ENCODE measurements around the gene USP3. TPM values are rescaled to one million over a fixed set of nuclear protein-coding genes. Genes with fewer than 3 reads are reported as not detected.

The USP3 gene
- total RNA-seq, 1 experiment from 2014 or later, result 70.2 TPM

DNA sequence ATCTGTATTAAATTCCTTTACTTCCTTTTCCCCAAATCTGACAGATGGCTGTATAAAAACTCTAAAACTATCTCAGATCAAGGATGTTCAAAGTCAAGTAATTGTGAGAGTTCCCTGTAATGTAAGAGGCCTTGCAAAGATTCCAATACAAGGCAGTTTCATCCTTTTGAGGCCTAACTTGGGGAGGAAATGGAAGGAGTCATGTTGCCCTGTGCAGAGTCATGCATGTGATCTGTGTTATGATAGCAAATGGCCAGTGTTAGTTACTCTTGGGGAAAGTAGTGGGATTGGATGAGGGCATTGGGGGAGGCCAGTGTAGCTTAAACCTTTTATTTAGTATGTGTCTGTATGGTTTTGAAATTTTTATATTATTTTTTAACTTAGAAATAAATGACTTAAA lies 69.1 kb downstream of the USP3 start:
- TF ChIP-seq, protein P1, sequence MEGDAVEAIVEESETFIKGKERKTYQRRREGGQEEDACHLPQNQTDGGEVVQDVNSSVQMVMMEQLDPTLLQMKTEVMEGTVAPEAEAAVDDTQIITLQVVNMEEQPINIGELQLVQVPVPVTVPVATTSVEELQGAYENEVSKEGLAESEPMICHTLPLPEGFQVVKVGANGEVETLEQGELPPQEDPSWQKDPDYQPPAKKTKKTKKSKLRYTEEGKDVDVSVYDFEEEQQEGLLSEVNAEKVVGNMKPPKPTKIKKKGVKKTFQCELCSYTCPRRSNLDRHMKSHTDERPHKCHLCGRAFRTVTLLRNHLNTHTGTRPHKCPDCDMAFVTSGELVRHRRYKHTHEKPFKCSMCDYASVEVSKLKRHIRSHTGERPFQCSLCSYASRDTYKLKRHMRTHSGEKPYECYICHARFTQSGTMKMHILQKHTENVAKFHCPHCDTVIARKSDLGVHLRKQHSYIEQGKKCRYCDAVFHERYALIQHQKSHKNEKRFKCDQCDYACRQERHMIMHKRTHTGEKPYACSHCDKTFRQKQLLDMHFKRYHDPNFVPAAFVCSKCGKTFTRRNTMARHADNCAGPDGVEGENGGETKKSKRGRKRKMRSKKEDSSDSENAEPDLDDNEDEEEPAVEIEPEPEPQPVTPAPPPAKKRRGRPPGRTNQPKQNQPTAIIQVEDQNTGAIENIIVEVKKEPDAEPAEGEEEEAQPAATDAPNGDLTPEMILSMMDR (IDR thresholded peaks at IDR 0.05; ENCODE audit: unreplicated experiment), result no peak
- Mint-ChIP-seq H3K27me3 (ENCODE audit: insufficient read depth, unreplicated experiment) (no peaks in the 10 kb centered on the region), H3K4me1 (ENCODE audit: insufficient read depth, unreplicated experiment) (no peaks in the 10 kb centered on the region), H3K9me3 (ENCODE audit: unreplicated experiment) (no peaks in the 10 kb centered on the region), H3K4me3 (ENCODE audit: unreplicated experiment) (no peak overlapping the region), H3K36me3 (ENCODE audit: insufficient read depth, unreplicated experiment) (peaks cover 86% of the 10 kb centered on the region), H3K27ac (ENCODE audit: low read depth, unreplicated experiment) (no peak overlapping the region)
- no TSS peak for BruUV-seq (replicated peaks)
- CTCF ChIA-PET, result no interaction called here
- POLR2A ChIA-PET, result interaction anchor here (1.0 to 1.5 kb wide), 3 partner anchors 14 to 68 kb away, joined by 3 to 8 read pairs (median 3); no protein-coding TSS in a partner anchor
- intact Hi-C loops (cut with micrococcal nuclease), result no loop called here
- no peak for DNase-seq (ENCODE audit: unreplicated experiment)

DNA sequence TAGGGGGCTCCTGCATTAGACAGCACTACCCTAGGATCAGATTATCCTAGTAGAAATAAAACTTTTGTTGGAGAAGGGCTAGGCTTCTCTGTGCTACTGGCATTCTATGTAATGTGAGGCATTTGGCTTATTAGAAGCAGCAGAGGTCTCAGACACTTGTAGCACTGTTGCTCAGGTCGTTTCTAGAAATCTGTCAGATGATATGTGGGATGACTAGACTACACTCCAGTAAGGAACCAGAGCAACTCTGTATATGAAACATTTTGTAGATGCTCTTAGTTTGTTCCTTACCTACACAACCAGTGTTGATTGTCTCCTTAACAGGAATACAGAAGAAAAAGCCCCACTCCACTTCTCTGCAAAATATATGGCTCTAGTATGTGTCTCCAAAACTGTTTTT lies 70.9 kb downstream of the USP3 start:
- DNase-seq (ENCODE audit: unreplicated experiment), result no peak
- POLR2A ChIA-PET, result no interaction called here
- intact Hi-C loops (cut with micrococcal nuclease), result no loop called here
- H3K36me3 Mint-ChIP-seq (ENCODE audit: insufficient read depth, unreplicated experiment), result peaks cover 71% of the 10 kb centered on the region
- H3K4me1 Mint-ChIP-seq (ENCODE audit: insufficient read depth, unreplicated experiment), result no peaks in the 10 kb centered on the region
- BruUV-seq (replicated peaks), result no TSS peak
- CTCF ChIA-PET, result interaction anchor here (0.6 to 1.6 kb wide), 2 partner anchors 25 to 37 kb away, joined by 3 read pairs; no protein-coding TSS in a partner anchor
- no peak overlapping the region for H3K4me3 Mint-ChIP-seq (ENCODE audit: unreplicated experiment)
- no peaks in the 10 kb centered on the region for H3K27me3 Mint-ChIP-seq (ENCODE audit: insufficient read depth, unreplicated experiment)
- H3K27ac Mint-ChIP-seq (ENCODE audit: low read depth, unreplicated experiment), result no peak overlapping the region
- TF ChIP-seq, protein P1 (IDR thresholded peaks at IDR 0.05; ENCODE audit: unreplicated experiment), result no peak
- H3K9me3 Mint-ChIP-seq (ENCODE audit: unreplicated experiment), result no peaks in the 10 kb centered on the region

DNA sequence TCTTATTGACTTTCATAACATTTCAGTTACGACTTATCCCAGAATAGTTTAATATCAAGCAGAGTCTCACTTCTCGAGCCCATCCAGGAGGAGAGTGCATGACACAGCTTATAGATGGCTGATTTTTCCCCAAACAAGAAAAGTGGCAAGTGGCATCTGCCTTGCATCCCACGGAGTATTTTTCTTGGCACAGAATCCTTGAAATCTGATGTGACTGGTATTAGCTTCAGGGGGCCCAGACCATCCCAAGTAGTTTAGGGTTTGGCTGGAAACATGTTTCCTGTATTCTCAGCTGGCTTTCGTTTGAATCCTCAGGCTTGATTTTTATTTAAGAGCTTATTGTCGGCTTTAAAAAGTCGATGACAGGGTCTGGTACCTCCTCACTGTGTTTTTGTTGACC lies 72.0 kb downstream of the USP3 start:
- H3K27ac Mint-ChIP-seq (ENCODE audit: low read depth, unreplicated experiment), result no peak overlapping the region
- no peak overlapping the region for H3K4me3 Mint-ChIP-seq (ENCODE audit: unreplicated experiment)
- no peaks in the 10 kb centered on the region for H3K9me3 Mint-ChIP-seq (ENCODE audit: unreplicated experiment)
- no TSS peak for BruUV-seq (replicated peaks)
- ChIA-PET CTCF (interaction anchor here (1.6 kb wide), 1 partner anchor 24 kb away, joined by 3 read pairs; no protein-coding TSS in a partner anchor), POLR2A (no interaction called here)
- intact Hi-C loops (cut with micrococcal nuclease), result no loop called here
- peaks cover 75% of the 10 kb centered on the region for H3K36me3 Mint-ChIP-seq (ENCODE audit: insufficient read depth, unreplicated experiment)
- no peaks in the 10 kb centered on the region for H3K27me3 Mint-ChIP-seq (ENCODE audit: insufficient read depth, unreplicated experiment)
- no peak for DNase-seq (ENCODE audit: unreplicated experiment)
- H3K4me1 Mint-ChIP-seq (ENCODE audit: insufficient read depth, unreplicated experiment), result no peaks in the 10 kb centered on the region
- TF ChIP-seq, protein P1 (IDR thresholded peaks at IDR 0.05; ENCODE audit: unreplicated experiment), result no peak

DNA sequence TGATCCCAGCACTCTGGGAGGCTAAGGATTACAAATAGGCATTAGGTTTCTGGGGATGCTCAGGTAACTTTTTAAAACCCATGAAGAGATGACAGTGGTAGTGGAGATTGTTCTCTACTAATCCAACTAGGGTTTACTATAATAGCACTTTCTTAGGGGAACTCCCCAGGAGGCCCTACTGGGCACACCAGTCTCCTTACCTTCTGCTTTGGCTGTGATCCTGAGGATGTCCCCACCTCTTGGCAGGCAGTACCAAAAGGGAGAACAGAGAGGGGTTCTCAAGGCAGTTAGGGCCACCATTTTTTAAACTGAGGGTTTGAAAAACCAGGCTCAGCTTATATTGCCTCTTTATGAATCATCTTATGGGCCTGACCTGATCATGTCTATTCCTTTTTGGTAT lies 77.8 kb downstream of the USP3 start:
- intact Hi-C loops (cut with micrococcal nuclease), result no loop called here
- Mint-ChIP-seq H3K4me1 (ENCODE audit: insufficient read depth, unreplicated experiment) (peaks cover 12% of the 10 kb centered on the region), H3K9me3 (ENCODE audit: unreplicated experiment) (no peaks in the 10 kb centered on the region), H3K27ac (ENCODE audit: low read depth, unreplicated experiment) (no peak overlapping the region), H3K36me3 (ENCODE audit: insufficient read depth, unreplicated experiment) (peaks cover 73% of the 10 kb centered on the region), H3K27me3 (ENCODE audit: insufficient read depth, unreplicated experiment) (no peaks in the 10 kb centered on the region), H3K4me3 (ENCODE audit: unreplicated experiment) (no peak overlapping the region)
- no TSS peak for BruUV-seq (replicated peaks)
- ChIA-PET CTCF (interaction anchor here (0.7 to 2.9 kb wide), 2 partner anchors 116 to 595 kb away, joined by 3 to 11 read pairs; no protein-coding TSS in a partner anchor), POLR2A (interaction anchor here (0.9 to 1.3 kb wide), 2 partner anchors 13 to 18 kb away, joined by 3 read pairs; no protein-coding TSS in a partner anchor)
- TF ChIP-seq, protein P1 (IDR thresholded peaks at IDR 0.05; ENCODE audit: unreplicated experiment), result no peak
- no peak for DNase-seq (ENCODE audit: unreplicated experiment)

Data from MCF 10A (cell line).